ENCODE results near the gene RBPJ. TPM values are rescaled to one million over a fixed set of nuclear protein-coding genes. Genes with fewer than 3 reads are reported as not detected.

RBPJ gene
- total and polyA plus RNA-seq, 2 of the 8 experiments (the other 6 are each of a cell fraction or from before 2014, with no cell fraction given) = 65.5 to 217 TPM

GRCh38 chr4:26360273-26360672 lies 39.5 kb downstream of the RBPJ start (continued):
- TF ChIP-seq CHD7 (IDR thresholded peaks at IDR 0.05; ENCODE audit: insufficient replicate concordance, low read length) (no peak), CBX8 (IDR thresholded peaks at IDR 0.05; ENCODE audit: borderline replicate concordance, low read depth, low read length) (no peak), SP2 (IDR thresholded peaks at IDR 0.05; ENCODE audit: low read length) (no peak), SIX5 (IDR thresholded peaks at IDR 0.05; ENCODE audit: low read depth, low read length) (no peak), PHF8 (conservative IDR thresholded peaks at IDR 0.05; ENCODE audit: low read depth, low read length) (no peak), JUND (IDR thresholded peaks at IDR 0.05; ENCODE audit: low read length) (no peak), TAF7 (optimal IDR thresholded peaks at IDR 0.05; ENCODE audit: borderline replicate concordance, low read depth, low read length) (no peak), HDAC2 (IDR thresholded peaks at IDR 0.05; ENCODE audit: borderline replicate concordance in 1 of 2, low read depth in 2 of 2, low read length in 2 of 2) (no peak)

Data from H1 (cell line).